Measurements from ENCODE around the gene DNAJC5.
A peak's percentile ranks its signal among the peaks of the same experiment; 100 is the strongest.

Gene DNAJC5

GRCh38 chr20:63857764-63858392 lies 37.0 kb upstream of the DNAJC5 start:
- peak; percentile 8; the same call in 2 of the 3 replicates for ATAC-seq
- TF ChIP-seq GLIS3 (CRISPR knock-in tag; IDR thresholded peaks at IDR 0.05) = no peak
- no peak for TF ChIP-seq RARB (CRISPR knock-in tag; IDR thresholded peaks at IDR 0.05)
- no peak for TF ChIP-seq ISL1 (CRISPR knock-in tag; IDR thresholded peaks at IDR 0.05)
- no peak; the same call in 1 of the 2 replicates for TF ChIP-seq TCF4 (CRISPR knock-in tag; IDR thresholded peaks at IDR 0.05; ENCODE audit: borderline replicate concordance)
- TF ChIP-seq TOX (CRISPR knock-in tag; IDR thresholded peaks at IDR 0.05; ENCODE audit: borderline replicate concordance) = no peak
- TF ChIP-seq PPARA (CRISPR knock-in tag; IDR thresholded peaks at IDR 0.05; ENCODE audit: borderline replicate concordance) = no peak
- TF ChIP-seq CSDC2 (CRISPR knock-in tag; IDR thresholded peaks at IDR 0.05) = no peak
- TF ChIP-seq ARNTL (CRISPR knock-in tag; IDR thresholded peaks at IDR 0.05; ENCODE audit: borderline replicate concordance, low read depth) = no peak
- no peak for TF ChIP-seq ZC3H10 (CRISPR knock-in tag; IDR thresholded peaks at IDR 0.05)
- no peak for TF ChIP-seq ZFP3 (CRISPR knock-in tag; IDR thresholded peaks at IDR 0.05)
- no peak for TF ChIP-seq OSR1 (CRISPR knock-in tag; IDR thresholded peaks at IDR 0.05)
- no peak for TF ChIP-seq POU6F1 (CRISPR knock-in tag; IDR thresholded peaks at IDR 0.05; ENCODE audit: borderline replicate concordance, low read depth)
- no peak for TF ChIP-seq ZFP30 (CRISPR knock-in tag; IDR thresholded peaks at IDR 0.05)
- TF ChIP-seq TSHZ2 (CRISPR knock-in tag; IDR thresholded peaks at IDR 0.05) = no peak

- peak; percentile 18 for ATAC-seq
- TF ChIP-seq ISL1 (CRISPR knock-in tag; IDR thresholded peaks at IDR 0.05) = no peak
- no peak for TF ChIP-seq TCF4 (CRISPR knock-in tag; IDR thresholded peaks at IDR 0.05; ENCODE audit: borderline replicate concordance)
- TF ChIP-seq CSDC2 (CRISPR knock-in tag; IDR thresholded peaks at IDR 0.05) = no peak
- no peak for TF ChIP-seq ZNF70 (CRISPR knock-in tag; IDR thresholded peaks at IDR 0.05)
- TF ChIP-seq POU6F1 (CRISPR knock-in tag; IDR thresholded peaks at IDR 0.05; ENCODE audit: borderline replicate concordance, low read depth) = no peak
- TF ChIP-seq CREB5 (CRISPR knock-in tag; IDR thresholded peaks at IDR 0.05; ENCODE audit: low read depth) = no peak
- no peak for TF ChIP-seq SNAI2 (CRISPR knock-in tag; IDR thresholded peaks at IDR 0.05)
- no peak for TF ChIP-seq PPARA (CRISPR knock-in tag; IDR thresholded peaks at IDR 0.05; ENCODE audit: borderline replicate concordance)
- no peak for TF ChIP-seq OSR1 (CRISPR knock-in tag; IDR thresholded peaks at IDR 0.05)
- TF ChIP-seq TOX (CRISPR knock-in tag; IDR thresholded peaks at IDR 0.05; ENCODE audit: borderline replicate concordance) = no peak
- TF ChIP-seq ZNF8 (CRISPR knock-in tag; IDR thresholded peaks at IDR 0.05) = no peak
- TF ChIP-seq RARB (CRISPR knock-in tag; IDR thresholded peaks at IDR 0.05) = no peak
- TF ChIP-seq GLIS3 (CRISPR knock-in tag; IDR thresholded peaks at IDR 0.05) = no peak
- no peak for TF ChIP-seq ZNF565 (CRISPR knock-in tag; conservative IDR thresholded peaks at IDR 0.05; ENCODE audit: low read depth)
- TF ChIP-seq ZFP30 (CRISPR knock-in tag; IDR thresholded peaks at IDR 0.05) = no peak
These were observed 36.3 kb upstream of the DNAJC5 start for GRCh38 chr20:63858393-63859165.

- ATAC-seq = no peak
- TF ChIP-seq TCF4 (CRISPR knock-in tag; IDR thresholded peaks at IDR 0.05; ENCODE audit: borderline replicate concordance) (no peak), ZNF70 (CRISPR knock-in tag; IDR thresholded peaks at IDR 0.05) (no peak), TSHZ2 (CRISPR knock-in tag; IDR thresholded peaks at IDR 0.05) (no peak), ARNTL (CRISPR knock-in tag; IDR thresholded peaks at IDR 0.05; ENCODE audit: borderline replicate concordance, low read depth) (no peak), CSDC2 (CRISPR knock-in tag; IDR thresholded peaks at IDR 0.05) (no peak), ZC3H10 (CRISPR knock-in tag; IDR thresholded peaks at IDR 0.05) (no peak), OSR1 (CRISPR knock-in tag; IDR thresholded peaks at IDR 0.05) (no peak), ZNF8 (CRISPR knock-in tag; IDR thresholded peaks at IDR 0.05) (no peak), ZNF565 (CRISPR knock-in tag; conservative IDR thresholded peaks at IDR 0.05; ENCODE audit: low read depth) (no peak), GLIS3 (CRISPR knock-in tag; IDR thresholded peaks at IDR 0.05) (no peak), ZFP3 (CRISPR knock-in tag; IDR thresholded peaks at IDR 0.05) (no peak), CSRNP3 (CRISPR knock-in tag; IDR thresholded peaks at IDR 0.05) (no peak)
These were observed 35.7 kb upstream of the DNAJC5 start for GRCh38 chr20:63859166-63859699.

Data from SK-N-SH treated with all-trans-retinoic acid at 6 μM for 48 hours (cell line).